ENCODE data around the gene FAM98A. TPM values are rescaled to one million over a fixed set of nuclear protein-coding genes. Genes with fewer than 3 reads are reported as not detected.

FAM98A gene
- total and polyA plus RNA-seq, 9 of the 15 experiments (the other 6 are each of a cell fraction or from before 2014, with no cell fraction given): 16.5 to 238 (median 44.6) TPM

GRCh38 chr2:33561872-33562271 lies 37.2 kb downstream of the FAM98A start:
- H3K4me1 ChIP-seq (replicated peaks in 1 of 2; ENCODE audit: control insufficient read depth in 2 of 2, insufficient read depth in 2 of 2, low read length in 2 of 2): no peaks in the 10 kb centered on the region
- intact Hi-C loops (cut with micrococcal nuclease): no loop called here
- DNase-seq (ENCODE audit: extremely low read depth in 1 of 4, low spot score in 3 of 4) (no peak), ATAC-seq (no peak), FAIRE-seq (no peak)
- no peaks in the 10 kb centered on the region for H3K9me3 ChIP-seq (replicated peaks; ENCODE audit: control insufficient read depth, insufficient read depth, low read depth, low read length)
- no peak overlapping the region for H3K4me2 ChIP-seq (ENCODE audit: insufficient read depth, low read length)
- POLR2A ChIA-PET: no interaction called here
- CTCF ChIA-PET (ENCODE audit: low intra/inter-chr PET ratio): no interaction called here
- no peak overlapping the region for H2AFZ ChIP-seq (ENCODE audit: low read depth, low read length)
- H4K20me1 ChIP-seq (replicated peaks; ENCODE audit: control insufficient read depth, insufficient read depth, low read length): no peaks in the 10 kb centered on the region
- H3K27ac ChIP-seq (ENCODE audit: extremely low read depth, low read depth, low read length): no peak overlapping the region
- no peaks in the 10 kb centered on the region for H3K36me3 ChIP-seq (ENCODE audit: control insufficient read depth, insufficient read depth, low read length)
- no TSS peak for BruUV-seq (replicated peaks)
- no peaks in the 10 kb centered on the region for H3K9me1 ChIP-seq (ENCODE audit: control insufficient read depth, insufficient read depth, low read length)
- H3K27me3 ChIP-seq (ENCODE audit: control insufficient read depth in 2 of 2, insufficient read depth in 2 of 2, low read length in 2 of 2): peaks cover 2 to 12% of the 10 kb centered on the region in 2 experiments; a peak in 4 of 5 replicates
- TF ChIP-seq ZEB2 (IDR thresholded peaks at IDR 0.05): no peak
- no peak for TF ChIP-seq ZBTB33 (CRISPR knock-in tag; IDR thresholded peaks at IDR 0.05)
- 0 out of 2 replicates have a peak, but pooled peaks have one; percentile 16 for TF ChIP-seq ZNF316 (IDR thresholded peaks at IDR 0.05)
- no peak for TF ChIP-seq ZNF174 (CRISPR knock-in tag; IDR thresholded peaks at IDR 0.05)
- no peak for TF ChIP-seq TCF7L2 (IDR thresholded peaks at IDR 0.05; ENCODE audit: low read depth, low read length)
- no peak overlapping the region for H3K4me3 ChIP-seq
- in situ Hi-C loops (cut with MboI): no loop called here
- no peak overlapping the region for H3K9ac ChIP-seq (ENCODE audit: insufficient read depth in 1 of 2, low read depth in 2 of 2, low read length in 2 of 2)
- no peaks in the 10 kb centered on the region for H3K79me2 ChIP-seq (ENCODE audit: control insufficient read depth, insufficient read depth, low read length)

- CTCF ChIA-PET (ENCODE audit: low intra/inter-chr PET ratio): no interaction called here
- POLR2A ChIA-PET: interaction anchor here (0.7 kb wide), 1 partner anchor 54 kb away, joined by 3 read pairs; no protein-coding TSS in a partner anchor
- Histone ChIP-seq H3K4me1 (replicated peaks in 1 of 2; ENCODE audit: control insufficient read depth in 2 of 2, insufficient read depth in 2 of 2, low read length in 2 of 2) (no peaks in the 10 kb centered on the region), H3K36me3 (ENCODE audit: control insufficient read depth, insufficient read depth, low read length) (no peaks in the 10 kb centered on the region), H3K4me2 (ENCODE audit: insufficient read depth, low read length) (no peak overlapping the region), H3K9me3 (replicated peaks; ENCODE audit: control insufficient read depth, insufficient read depth, low read depth, low read length) (no peaks in the 10 kb centered on the region), H3K4me3 (no peak overlapping the region), H3K27ac (ENCODE audit: extremely low read depth, low read depth, low read length) (no peak overlapping the region), H3K9ac (ENCODE audit: insufficient read depth in 1 of 2, low read depth in 2 of 2, low read length in 2 of 2) (no peak overlapping the region), H4K20me1 (replicated peaks; ENCODE audit: control insufficient read depth, insufficient read depth, low read length) (no peaks in the 10 kb centered on the region), H3K9me1 (ENCODE audit: control insufficient read depth, insufficient read depth, low read length) (no peaks in the 10 kb centered on the region), H3K27me3 (ENCODE audit: control insufficient read depth in 2 of 2, insufficient read depth in 2 of 2, low read length in 2 of 2) (peaks cover 2 to 12% of the 10 kb centered on the region in 2 experiments; a peak in 3 of 5 replicates), H3K79me2 (ENCODE audit: control insufficient read depth, insufficient read depth, low read length) (no peaks in the 10 kb centered on the region), H2AFZ (ENCODE audit: low read depth, low read length) (no peak overlapping the region)
- no peak for ATAC-seq
- FAIRE-seq: no peak
- WGBS (ENCODE audit: insufficient coverage, low coverage, missing lambda C conversion rate): 0% methylated on average over 2 of the region's 2 CpGs
- TF ChIP-seq NBN (IDR thresholded peaks at IDR 0.05; ENCODE audit: low read depth) (no peak), ZBTB1 (CRISPR knock-in tag; IDR thresholded peaks at IDR 0.05; ENCODE audit: borderline replicate concordance, low read depth) (no peak), PCBP1 (IDR thresholded peaks at IDR 0.05; ENCODE audit: low read depth, low read length, poor library complexity, severe bottlenecking) (no peak), NFIX (CRISPR knock-in tag; IDR thresholded peaks at IDR 0.05; ENCODE audit: low read depth) (no peak), FOS (IDR thresholded peaks at IDR 0.05; ENCODE audit: extremely low read depth, insufficient read length) (no peak)
- no peak for DNase-seq (ENCODE audit: extremely low read depth in 1 of 4, low spot score in 3 of 4)
- in situ Hi-C loops (cut with MboI) (no loop called here), intact Hi-C loops (cut with micrococcal nuclease) (no loop called here)
- BruUV-seq (replicated peaks): no TSS peak
These were observed 39.1 kb downstream of the FAM98A start for GRCh38 chr2:33560017-33560416.
